ENCODE results near the gene CYFIP1. TPM values are rescaled to one million over a fixed set of nuclear protein-coding genes. Genes with fewer than 3 reads are reported as not detected.

Gene CYFIP1
- total and polyA plus RNA-seq, 9 of the 15 experiments (the other 6 are each of a cell fraction or from before 2014, with no cell fraction given) = 3.8 to 59.8 (median 28.3) TPM

- H3K79me2 ChIP-seq (ENCODE audit: control insufficient read depth, insufficient read depth, low read length) = peaks cover 10% of the 10 kb centered on the region; the same call in 1 of the 3 replicates
- ChIA-PET CTCF (ENCODE audit: low intra/inter-chr PET ratio) (no interaction called here), POLR2A (no interaction called here)
- H3K4me2 ChIP-seq (ENCODE audit: insufficient read depth, low read length) = no peak overlapping the region
- no TSS peak for BruUV-seq (replicated peaks)
- intact Hi-C loops (cut with micrococcal nuclease) = no loop called here
- H3K4me1 ChIP-seq (replicated peaks in 1 of 2; ENCODE audit: control insufficient read depth in 2 of 2, insufficient read depth in 2 of 2, low read length in 2 of 2) = peaks cover 0 to 22% of the 10 kb centered on the region in 2 experiments; a peak in 2 of 5 replicates
- H2AFZ ChIP-seq (ENCODE audit: low read depth, low read length) = no peak overlapping the region
- no peak overlapping the region for H3K27ac ChIP-seq (ENCODE audit: extremely low read depth, low read depth, low read length)
- H3K9me3 ChIP-seq (replicated peaks; ENCODE audit: control insufficient read depth, insufficient read depth, low read depth, low read length) = no peaks in the 10 kb centered on the region
- in situ Hi-C loops (cut with MboI) = no loop called here
- no peaks in the 10 kb centered on the region for H3K36me3 ChIP-seq (ENCODE audit: control insufficient read depth, insufficient read depth, low read length)
- 47% methylated on average over 11 of the region's 11 CpGs for WGBS (ENCODE audit: insufficient coverage, low coverage, missing lambda C conversion rate)
- peaks cover 8% of the 10 kb centered on the region for H3K9me1 ChIP-seq (ENCODE audit: control insufficient read depth, insufficient read depth, low read length)
- no peak overlapping the region for H3K4me3 ChIP-seq
- ATAC-seq (no peak), DNase-seq (ENCODE audit: extremely low read depth in 1 of 4, low spot score in 3 of 4) (no peak), FAIRE-seq (no peak)
- H4K20me1 ChIP-seq (replicated peaks; ENCODE audit: control insufficient read depth, insufficient read depth, low read length) = no peaks in the 10 kb centered on the region; the same call in none of the 2 replicates
- TF ChIP-seq NFATC3 (IDR thresholded peaks at IDR 0.05) = no peak
- no peak for TF ChIP-seq POLR2AphosphoS5 (IDR thresholded peaks at IDR 0.05; ENCODE audit: control insufficient read depth, insufficient read depth, low read depth, low read length)
- H3K9ac ChIP-seq (ENCODE audit: insufficient read depth in 1 of 2, low read depth in 2 of 2, low read length in 2 of 2) = peak overlapping the region in 1 of 2 experiments; percentile 35; a peak in 1 of 4 replicates
- H3K27me3 ChIP-seq (ENCODE audit: control insufficient read depth in 2 of 2, insufficient read depth in 2 of 2, low read length in 2 of 2) = no peaks in the 10 kb centered on the region; a peak in 1 of 5 replicates
Observed at GRCh38 chr15:22960126-22960525, 20.0 kb downstream of the CYFIP1 start.

GRCh38 chr15:22959321-22960101 is 20.7 kb downstream of the CYFIP1 start:
- in situ Hi-C loops (cut with MboI) (no loop called here), intact Hi-C loops (cut with micrococcal nuclease) (no loop called here)
- WGBS (ENCODE audit: insufficient coverage, low coverage, missing lambda C conversion rate) = 61% methylated on average over 29 of the region's 33 CpGs
- no TSS peak for BruUV-seq (replicated peaks)
- ChIA-PET CTCF (ENCODE audit: low intra/inter-chr PET ratio) (no interaction called here), POLR2A (no interaction called here)
- H3K79me2 ChIP-seq (ENCODE audit: control insufficient read depth, insufficient read depth, low read length) = peaks cover 10% of the 10 kb centered on the region; the same call in 1 of the 3 replicates
- H4K20me1 ChIP-seq (replicated peaks; ENCODE audit: control insufficient read depth, insufficient read depth, low read length) = no peaks in the 10 kb centered on the region; the same call in none of the 2 replicates
- H3K27ac ChIP-seq (ENCODE audit: extremely low read depth, low read depth, low read length) = no peak overlapping the region
- DNase-seq (ENCODE audit: extremely low read depth in 1 of 4, low spot score in 3 of 4) (no peak), ATAC-seq (no peak), FAIRE-seq (no peak)
- H3K4me2 ChIP-seq (ENCODE audit: insufficient read depth, low read length) = no peak overlapping the region
- H3K4me3 ChIP-seq = no peak overlapping the region
- peaks cover 10% of the 10 kb centered on the region for H3K9me1 ChIP-seq (ENCODE audit: control insufficient read depth, insufficient read depth, low read length)
- H3K27me3 ChIP-seq (ENCODE audit: control insufficient read depth in 2 of 2, insufficient read depth in 2 of 2, low read length in 2 of 2) = no peaks in the 10 kb centered on the region; a peak in 1 of 5 replicates
- H2AFZ ChIP-seq (ENCODE audit: low read depth, low read length) = no peak overlapping the region
- H3K36me3 ChIP-seq (ENCODE audit: control insufficient read depth, insufficient read depth, low read length) = no peaks in the 10 kb centered on the region
- H3K4me1 ChIP-seq (replicated peaks in 1 of 2; ENCODE audit: control insufficient read depth in 2 of 2, insufficient read depth in 2 of 2, low read length in 2 of 2) = peaks cover 0 to 22% of the 10 kb centered on the region in 2 experiments; a peak in 2 of 5 replicates
- no peaks in the 10 kb centered on the region for H3K9me3 ChIP-seq (replicated peaks; ENCODE audit: control insufficient read depth, insufficient read depth, low read depth, low read length)
- peak overlapping the region in 1 of 2 experiments; percentile 35; a peak in 1 of 4 replicates for H3K9ac ChIP-seq (ENCODE audit: insufficient read depth in 1 of 2, low read depth in 2 of 2, low read length in 2 of 2)
- TF ChIP-seq RBFOX2 (IDR thresholded peaks at IDR 0.05; ENCODE audit: low read depth, low read length) (no peak), SIN3B (IDR thresholded peaks at IDR 0.05; ENCODE audit: low read depth) (no peak), ILF3 (IDR thresholded peaks at IDR 0.05; ENCODE audit: borderline replicate concordance) (no peak), BACH1 (tag; IDR thresholded peaks at IDR 0.05) (no peak), FOXJ3 (CRISPR knock-in tag; IDR thresholded peaks at IDR 0.05) (no peak)
- TF ChIP-seq, protein P1, sequence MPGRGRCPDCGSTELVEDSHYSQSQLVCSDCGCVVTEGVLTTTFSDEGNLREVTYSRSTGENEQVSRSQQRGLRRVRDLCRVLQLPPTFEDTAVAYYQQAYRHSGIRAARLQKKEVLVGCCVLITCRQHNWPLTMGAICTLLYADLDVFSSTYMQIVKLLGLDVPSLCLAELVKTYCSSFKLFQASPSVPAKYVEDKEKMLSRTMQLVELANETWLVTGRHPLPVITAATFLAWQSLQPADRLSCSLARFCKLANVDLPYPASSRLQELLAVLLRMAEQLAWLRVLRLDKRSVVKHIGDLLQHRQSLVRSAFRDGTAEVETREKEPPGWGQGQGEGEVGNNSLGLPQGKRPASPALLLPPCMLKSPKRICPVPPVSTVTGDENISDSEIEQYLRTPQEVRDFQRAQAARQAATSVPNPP (IDR thresholded peaks at IDR 0.05; ENCODE audit: borderline replicate concordance, insufficient read depth, insufficient read length) = no peak

All from K562 (cell line).